Ovary (tissue), 3 donors: ENCODE results near the gene TMCC3.

Experiments used
- POLR2A ChIP-seq: fragments of 450-650 bp; IDR thresholded peaks from one replicate; pipeline ENCODE4 v1.6.1; 2017; ENCODE audit warnings: antibody characterized with exemption, mild to moderate bottlenecking, moderate library complexity
- TF ChIP-seq, protein P1 (sequence below), 3 donors: fragments of 450-650 bp in 2 of 3; fragments of 200-600 bp in 1 of 3; IDR thresholded peaks; one replicate each; pipeline versions ENCODE4 v1.5.1 to v1.8.0; 2016 to 2022; ENCODE audit warnings: antibody characterized with exemption in 3 of 3, mild to moderate bottlenecking in 1 of 3
- donor health status: DM: no; HTN: no; CAD: no.

DNA sequence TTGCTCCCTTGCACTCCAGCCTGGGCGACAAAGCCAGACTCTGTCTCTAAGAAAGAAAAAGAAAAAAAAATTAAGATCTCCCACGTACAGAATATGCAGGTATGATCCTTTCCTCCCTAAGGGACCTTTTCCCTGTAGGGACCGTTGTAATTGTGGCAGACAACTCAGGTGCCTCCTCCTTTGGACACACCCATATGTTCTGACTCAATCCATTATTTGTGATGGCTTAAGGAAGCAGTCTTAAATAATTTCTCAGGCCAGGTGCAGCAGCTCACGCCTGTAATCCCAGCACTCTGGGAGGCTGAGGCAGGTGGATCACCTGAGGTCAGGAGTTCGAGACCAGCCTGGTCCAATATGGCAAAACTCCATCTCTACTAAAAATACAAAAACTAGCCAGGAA, 53.1 kb downstream of the TMCC3 start:
- TF ChIP-seq, protein P1, sequence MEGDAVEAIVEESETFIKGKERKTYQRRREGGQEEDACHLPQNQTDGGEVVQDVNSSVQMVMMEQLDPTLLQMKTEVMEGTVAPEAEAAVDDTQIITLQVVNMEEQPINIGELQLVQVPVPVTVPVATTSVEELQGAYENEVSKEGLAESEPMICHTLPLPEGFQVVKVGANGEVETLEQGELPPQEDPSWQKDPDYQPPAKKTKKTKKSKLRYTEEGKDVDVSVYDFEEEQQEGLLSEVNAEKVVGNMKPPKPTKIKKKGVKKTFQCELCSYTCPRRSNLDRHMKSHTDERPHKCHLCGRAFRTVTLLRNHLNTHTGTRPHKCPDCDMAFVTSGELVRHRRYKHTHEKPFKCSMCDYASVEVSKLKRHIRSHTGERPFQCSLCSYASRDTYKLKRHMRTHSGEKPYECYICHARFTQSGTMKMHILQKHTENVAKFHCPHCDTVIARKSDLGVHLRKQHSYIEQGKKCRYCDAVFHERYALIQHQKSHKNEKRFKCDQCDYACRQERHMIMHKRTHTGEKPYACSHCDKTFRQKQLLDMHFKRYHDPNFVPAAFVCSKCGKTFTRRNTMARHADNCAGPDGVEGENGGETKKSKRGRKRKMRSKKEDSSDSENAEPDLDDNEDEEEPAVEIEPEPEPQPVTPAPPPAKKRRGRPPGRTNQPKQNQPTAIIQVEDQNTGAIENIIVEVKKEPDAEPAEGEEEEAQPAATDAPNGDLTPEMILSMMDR (IDR thresholded peaks at IDR 0.05) = no peak
- no peak for TF ChIP-seq POLR2A
